ENCODE results near the gene PNPLA1. TPM values are rescaled to one million over a fixed set of nuclear protein-coding genes. Genes with fewer than 3 reads are reported as not detected.

Gene PNPLA1
- total and polyA plus RNA-seq, 10 of the 15 experiments (the other 5 are each of a cell fraction or from before 2014, with no cell fraction given) = 0.04 TPM; not detected in 9

DNA sequence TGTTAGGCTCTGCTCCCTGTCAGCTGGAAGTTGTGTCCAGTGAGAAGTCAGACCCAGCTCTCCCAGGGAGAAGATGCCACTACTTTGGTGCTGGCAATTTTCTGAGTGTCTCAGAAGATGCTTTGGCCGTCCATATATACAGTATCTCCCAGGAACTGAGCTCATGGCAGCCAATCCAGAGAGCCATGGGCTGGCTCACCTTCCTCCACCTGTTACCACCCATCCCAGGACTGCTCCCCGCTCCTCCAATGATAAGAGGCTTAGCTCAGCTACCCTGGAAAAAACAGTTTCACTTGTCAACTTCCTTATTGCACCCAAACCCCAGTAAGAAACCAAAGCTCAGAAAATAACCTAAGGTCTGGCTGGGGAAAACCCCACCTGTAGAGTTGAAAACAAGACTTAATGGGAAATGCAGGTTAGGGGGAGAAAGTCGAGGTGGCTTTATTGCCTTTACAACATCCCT, 67.0 kb downstream of the PNPLA1 start, which contains the start of gene BNIP5 (continued):
- TF ChIP-seq, protein P1, sequence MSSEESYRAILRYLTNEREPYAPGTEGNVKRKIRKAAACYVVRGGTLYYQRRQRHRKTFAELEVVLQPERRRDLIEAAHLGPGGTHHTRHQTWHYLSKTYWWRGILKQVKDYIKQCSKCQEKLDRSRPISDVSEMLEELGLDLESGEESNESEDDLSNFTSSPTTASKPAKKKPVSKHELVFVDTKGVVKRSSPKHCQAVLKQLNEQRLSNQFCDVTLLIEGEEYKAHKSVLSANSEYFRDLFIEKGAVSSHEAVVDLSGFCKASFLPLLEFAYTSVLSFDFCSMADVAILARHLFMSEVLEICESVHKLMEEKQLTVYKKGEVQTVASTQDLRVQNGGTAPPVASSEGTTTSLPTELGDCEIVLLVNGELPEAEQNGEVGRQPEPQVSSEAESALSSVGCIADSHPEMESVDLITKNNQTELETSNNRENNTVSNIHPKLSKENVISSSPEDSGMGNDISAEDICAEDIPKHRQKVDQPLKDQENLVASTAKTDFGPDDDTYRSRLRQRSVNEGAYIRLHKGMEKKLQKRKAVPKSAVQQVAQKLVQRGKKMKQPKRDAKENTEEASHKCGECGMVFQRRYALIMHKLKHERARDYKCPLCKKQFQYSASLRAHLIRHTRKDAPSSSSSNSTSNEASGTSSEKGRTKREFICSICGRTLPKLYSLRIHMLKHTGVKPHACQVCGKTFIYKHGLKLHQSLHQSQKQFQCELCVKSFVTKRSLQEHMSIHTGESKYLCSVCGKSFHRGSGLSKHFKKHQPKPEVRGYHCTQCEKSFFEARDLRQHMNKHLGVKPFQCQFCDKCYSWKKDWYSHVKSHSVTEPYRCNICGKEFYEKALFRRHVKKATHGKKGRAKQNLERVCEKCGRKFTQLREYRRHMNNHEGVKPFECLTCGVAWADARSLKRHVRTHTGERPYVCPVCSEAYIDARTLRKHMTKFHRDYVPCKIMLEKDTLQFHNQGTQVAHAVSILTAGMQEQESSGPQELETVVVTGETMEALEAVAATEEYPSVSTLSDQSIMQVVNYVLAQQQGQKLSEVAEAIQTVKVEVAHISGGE (CRISPR knock-in tag; IDR thresholded peaks at IDR 0.05) = no peak
- TF ChIP-seq HDGF (IDR thresholded peaks at IDR 0.05) (no peak), CBX3 (IDR thresholded peaks at IDR 0.05; ENCODE audit: borderline replicate concordance, low read depth) (no peak), KAT2A (conservative IDR thresholded peaks at IDR 0.05; ENCODE audit: control insufficient read depth, low read depth, low read length) (no peak), EED (IDR thresholded peaks at IDR 0.05; ENCODE audit: low read depth) (peak; percentile 63)

GRCh38 chr6:36337814-36338213, 68.0 kb downstream of the PNPLA1 start:
- Histone ChIP-seq H3K79me2 (ENCODE audit: control insufficient read depth, insufficient read depth, low read length) (no peaks in the 10 kb centered on the region), H3K4me2 (ENCODE audit: control insufficient read depth, insufficient read depth) (no peak overlapping the region), H4K20me1 (ENCODE audit: control insufficient read depth, insufficient read depth) (no peaks in the 10 kb centered on the region), H3K27ac (ENCODE audit: control insufficient read depth, insufficient read depth) (no peak overlapping the region), H3K9ac (ENCODE audit: control insufficient read depth, insufficient read depth, low read length) (no peak overlapping the region), H3K4me1 (ENCODE audit: control insufficient read depth, insufficient read depth, low read length) (peaks cover 40% of the 10 kb centered on the region), H3K36me3 (ENCODE audit: control insufficient read depth in 2 of 2, insufficient read depth in 2 of 2, low read length in 1 of 2) (no peaks in the 10 kb centered on the region), H3K9me3 (replicated peaks; ENCODE audit: control insufficient read depth, insufficient read depth, low read length) (no peaks in the 10 kb centered on the region), H3K4me3 (no peak overlapping the region), H3K27me3 (replicated peaks in 1 of 2; ENCODE audit: control insufficient read depth in 2 of 2, insufficient read depth in 2 of 2, low read length in 1 of 2) (peaks cover 0 to 3% of the 10 kb centered on the region in 2 experiments; a peak in 1 of 4 replicates), H2AFZ (ENCODE audit: control insufficient read depth, low read depth, low read length) (no peak overlapping the region)
- intact Hi-C loops (cut with micrococcal nuclease; ENCODE audit: unreplicated experiment) (loop anchor here (5.0 kb wide), 1 partner anchor 36 kb away; no protein-coding TSS in a partner anchor), in situ Hi-C loops (cut with MboI) (no loop called here)
- SMC1A ChIA-PET (ENCODE audit: uncharacterized antibody, unreplicated experiment) = interaction anchor here (0.8 to 13.7 kb wide), 4 partner anchors 10 to 242 kb away, joined by 3 to 386 read pairs (median 4); no protein-coding TSS in a partner anchor
- WGBS (ENCODE audit: insufficient coverage, insufficient replicate concordance, low lambda C conversion rate, missing lambda C conversion rate) = 100% methylated on average over 1 of the region's 1 CpG
- no TSS peak for BruUV-seq (replicated peaks)
- POLR2A ChIA-PET = interaction anchor here (0.5 to 6.0 kb wide), 4 partner anchors 11 to 1039 kb away, joined by 4 to 44 read pairs (median 5); no protein-coding TSS in a partner anchor
- TF ChIP-seq PAX5 (IDR thresholded peaks at IDR 0.05; ENCODE audit: borderline replicate concordance, low read depth, low read length) (no peak), EED (IDR thresholded peaks at IDR 0.05; ENCODE audit: low read depth) (0 out of 2 replicates have a peak, but pooled peaks have one; percentile 18), ATF7 (IDR thresholded peaks at IDR 0.05; ENCODE audit: low read depth) (peak; percentile 41; the same call in 1 of the 2 replicates), SMAD5 (IDR thresholded peaks at IDR 0.05; ENCODE audit: low read depth) (no peak), EP300 (IDR thresholded peaks at IDR 0.05; ENCODE audit: borderline replicate concordance in 1 of 2, control insufficient read depth in 1 of 2, low read depth in 2 of 2, low read length in 2 of 2) (no peak), CREB1 (IDR thresholded peaks at IDR 0.05; ENCODE audit: low read depth) (0 out of 2 replicates have a peak, but pooled peaks have one; percentile 35), MYC (IDR thresholded peaks at IDR 0.05; ENCODE audit: insufficient read depth, insufficient read length, insufficient replicate concordance, low read length, severe bottlenecking) (no peak), RUNX3 (IDR thresholded peaks at IDR 0.05; ENCODE audit: low read length) (peak; percentile 65; the same call in 1 of the 2 replicates), MEF2A (IDR thresholded peaks at IDR 0.05; ENCODE audit: insufficient read depth, low read depth, low read length) (no peak), HDAC2 (IDR thresholded peaks at IDR 0.05) (no peak)
- TF ChIP-seq, protein P2, sequence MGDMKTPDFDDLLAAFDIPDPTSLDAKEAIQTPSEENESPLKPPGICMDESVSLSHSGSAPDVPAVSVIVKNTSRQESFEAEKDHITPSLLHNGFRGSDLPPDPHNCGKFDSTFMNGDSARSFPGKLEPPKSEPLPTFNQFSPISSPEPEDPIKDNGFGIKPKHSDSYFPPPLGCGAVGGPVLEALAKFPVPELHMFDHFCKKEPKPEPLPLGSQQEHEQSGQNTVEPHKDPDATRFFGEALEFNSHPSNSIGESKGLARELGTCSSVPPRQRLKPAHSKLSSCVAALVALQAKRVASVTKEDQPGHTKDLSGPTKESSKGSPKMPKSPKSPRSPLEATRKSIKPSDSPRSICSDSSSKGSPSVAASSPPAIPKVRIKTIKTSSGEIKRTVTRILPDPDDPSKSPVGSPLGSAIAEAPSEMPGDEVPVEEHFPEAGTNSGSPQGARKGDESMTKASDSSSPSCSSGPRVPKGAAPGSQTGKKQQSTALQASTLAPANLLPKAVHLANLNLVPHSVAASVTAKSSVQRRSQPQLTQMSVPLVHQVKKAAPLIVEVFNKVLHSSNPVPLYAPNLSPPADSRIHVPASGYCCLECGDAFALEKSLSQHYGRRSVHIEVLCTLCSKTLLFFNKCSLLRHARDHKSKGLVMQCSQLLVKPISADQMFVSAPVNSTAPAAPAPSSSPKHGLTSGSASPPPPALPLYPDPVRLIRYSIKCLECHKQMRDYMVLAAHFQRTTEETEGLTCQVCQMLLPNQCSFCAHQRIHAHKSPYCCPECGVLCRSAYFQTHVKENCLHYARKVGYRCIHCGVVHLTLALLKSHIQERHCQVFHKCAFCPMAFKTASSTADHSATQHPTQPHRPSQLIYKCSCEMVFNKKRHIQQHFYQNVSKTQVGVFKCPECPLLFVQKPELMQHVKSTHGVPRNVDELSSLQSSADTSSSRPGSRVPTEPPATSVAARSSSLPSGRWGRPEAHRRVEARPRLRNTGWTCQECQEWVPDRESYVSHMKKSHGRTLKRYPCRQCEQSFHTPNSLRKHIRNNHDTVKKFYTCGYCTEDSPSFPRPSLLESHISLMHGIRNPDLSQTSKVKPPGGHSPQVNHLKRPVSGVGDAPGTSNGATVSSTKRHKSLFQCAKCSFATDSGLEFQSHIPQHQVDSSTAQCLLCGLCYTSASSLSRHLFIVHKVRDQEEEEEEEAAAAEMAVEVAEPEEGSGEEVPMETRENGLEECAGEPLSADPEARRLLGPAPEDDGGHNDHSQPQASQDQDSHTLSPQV (IDR thresholded peaks at IDR 0.05) = no peak
- CTCF ChIA-PET = interaction anchor here (2.6 to 19.9 kb wide), 2 partner anchors 19 to 35 kb away, joined by 16 to 483 read pairs; no protein-coding TSS in a partner anchor
- no peak for DNase-seq (ENCODE audit: low read depth, low spot score)
- peak; percentile 17; the same call in 2 of the 3 replicates for ATAC-seq
- RAD21 ChIA-PET (ENCODE audit: unreplicated experiment) = interaction anchor here (1.6 to 11.6 kb wide), 4 partner anchors 18 to 36 kb away, joined by 6 to 311 read pairs (median 12); no protein-coding TSS in a partner anchor
- FAIRE-seq = no peak
